K562 (cell line): Measurements from ENCODE around the gene MMP7. TPM values are rescaled to one million over a fixed set of nuclear protein-coding genes. Genes with fewer than 3 reads are reported as not detected.

Experiments used
- BRD9 ChIP-seq: fragments of 450-650 bp; IDR thresholded peaks from 2 replicates; pipeline ENCODE4 v1.6.1; 2018; ENCODE audit warnings: low read depth; ENCODE audit not compliant: partially characterized antibody
- GABPA ChIP-seq: fragments of 200-800 bp; sonication (Bioruptor generic); conservative IDR thresholded peaks from 2 replicates; pipeline ENCODE4 v1.6.1; 2016; ENCODE audit warnings: low read depth, missing genetic modification characterization, missing compliant biosample characterization
- NCOA6 ChIP-seq: fragments of 450-650 bp; IDR thresholded peaks from 2 replicates; pipeline ENCODE4 v1.6.1; 2017; ENCODE audit warnings: mild to moderate bottlenecking
- PML ChIP-seq: IDR thresholded peaks from 2 replicates; pipeline ENCODE4 v1.6.1; 2012; ENCODE audit warnings: low read length, inconsistent platforms
- RB1 ChIP-seq: fragments of 450-650 bp; IDR thresholded peaks from 2 replicates; pipeline ENCODE4 v1.6.1; 2017; ENCODE audit warnings: low read depth, mild to moderate bottlenecking
- RBM22 ChIP-seq: fragments of 200-400 bp; formaldehyde crosslinking; IDR thresholded peaks from 2 replicates; pipeline ENCODE4 v1.6.1; 2018; ENCODE audit warnings: low read length, low read depth; ENCODE audit not compliant: poor library complexity, severe bottlenecking
- SRF ChIP-seq, 2 experiments: fragments of 250-450, 450-650 bp in 1 of 2; sonication (Bioruptor Pico) in 1 of 2; sonication (generic) in 1 of 2; formaldehyde crosslinking; IDR thresholded peaks; 2 replicates each; pipeline versions ENCODE4 v1.5.0 to v1.5.1; 2020 to 2022; ENCODE audit warnings: mild to moderate bottlenecking in 1 of 2, missing genetic modification reagents in 1 of 2
- STAG1 ChIP-seq: sonication (generic); formaldehyde crosslinking; IDR thresholded peaks from 2 replicates; pipeline ENCODE4 v1.5.0; 2020; ENCODE audit warnings: missing genetic modification reagents, borderline replicate concordance
- TGIF2 ChIP-seq: sonication (generic); formaldehyde crosslinking; IDR thresholded peaks from 2 replicates; pipeline ENCODE4 v1.8.1; 2022; ENCODE audit warnings: mild to moderate bottlenecking, missing genetic modification reagents, moderate library complexity
- ZNF121 ChIP-seq: sonication (generic); formaldehyde crosslinking; conservative IDR thresholded peaks from 2 replicates; pipeline ENCODE4 v1.8.0; 2022; ENCODE audit warnings: missing genetic modification reagents
- ZNF445 ChIP-seq: fragments of 250-450 bp; sonication (Bioruptor Pico); IDR thresholded peaks from 2 replicates; pipeline ENCODE4 v1.4.0; 2020; ENCODE audit warnings: low read depth, mild to moderate bottlenecking, moderate library complexity
- polyA plus RNA-seq, 8 experiments: library from polyadenylated mRNA; depleted of rRNA in 4 of 8; stranded (reverse) in 5 of 8; unstranded in 3 of 8; fragments of >200 nt; fragmentation: Nextera tagmentation in 2 of 8; fragmentation: Illumina TruSeq in 1 of 8; extraction: Ambion mirVana in 2 of 8; extraction: Trizol in 1 of 8; gene quantifications; 2 replicates each; pipeline versions ENCODE4 v1.2.1 to v1.2.3, GENCODE V29; 2011 to 2014; ENCODE audit warnings: inconsistent platforms in 1 of 8, missing spikeins in 1 of 8
- total RNA-seq, 7 experiments: library from RNA; depleted of rRNA in 6 of 7; stranded (reverse); fragments of >200 nt in 6 of 7; fragmentation: Illumina TruSeq in 2 of 7; extraction: Trizol in 2 of 7; gene quantifications; 2 replicates each; pipeline versions ENCODE4 v1.2.1 to v1.2.3, GENCODE V29; 2011 to 2021; ENCODE audit warnings: low replicate concordance in 1 of 7
- TF ChIP-seq, protein P1 (sequence below), 2 experiments: fragments of 450-650 bp; IDR thresholded peaks; 2 replicates each; pipeline ENCODE4 v1.6.1; 2016; ENCODE audit warnings: mild to moderate bottlenecking in 2 of 2, borderline replicate concordance in 1 of 2, low read depth in 1 of 2, moderate library complexity in 1 of 2

MMP7 gene
- total and polyA plus RNA-seq, 9 of the 15 experiments (the other 6 are each of a cell fraction or from before 2014, with no cell fraction given), result 0.13 TPM; not detected in 8

GRCh38 chr11:102553835-102554282 lies 23.3 kb upstream of the MMP7 start (continued):
- TF ChIP-seq, protein P1, sequence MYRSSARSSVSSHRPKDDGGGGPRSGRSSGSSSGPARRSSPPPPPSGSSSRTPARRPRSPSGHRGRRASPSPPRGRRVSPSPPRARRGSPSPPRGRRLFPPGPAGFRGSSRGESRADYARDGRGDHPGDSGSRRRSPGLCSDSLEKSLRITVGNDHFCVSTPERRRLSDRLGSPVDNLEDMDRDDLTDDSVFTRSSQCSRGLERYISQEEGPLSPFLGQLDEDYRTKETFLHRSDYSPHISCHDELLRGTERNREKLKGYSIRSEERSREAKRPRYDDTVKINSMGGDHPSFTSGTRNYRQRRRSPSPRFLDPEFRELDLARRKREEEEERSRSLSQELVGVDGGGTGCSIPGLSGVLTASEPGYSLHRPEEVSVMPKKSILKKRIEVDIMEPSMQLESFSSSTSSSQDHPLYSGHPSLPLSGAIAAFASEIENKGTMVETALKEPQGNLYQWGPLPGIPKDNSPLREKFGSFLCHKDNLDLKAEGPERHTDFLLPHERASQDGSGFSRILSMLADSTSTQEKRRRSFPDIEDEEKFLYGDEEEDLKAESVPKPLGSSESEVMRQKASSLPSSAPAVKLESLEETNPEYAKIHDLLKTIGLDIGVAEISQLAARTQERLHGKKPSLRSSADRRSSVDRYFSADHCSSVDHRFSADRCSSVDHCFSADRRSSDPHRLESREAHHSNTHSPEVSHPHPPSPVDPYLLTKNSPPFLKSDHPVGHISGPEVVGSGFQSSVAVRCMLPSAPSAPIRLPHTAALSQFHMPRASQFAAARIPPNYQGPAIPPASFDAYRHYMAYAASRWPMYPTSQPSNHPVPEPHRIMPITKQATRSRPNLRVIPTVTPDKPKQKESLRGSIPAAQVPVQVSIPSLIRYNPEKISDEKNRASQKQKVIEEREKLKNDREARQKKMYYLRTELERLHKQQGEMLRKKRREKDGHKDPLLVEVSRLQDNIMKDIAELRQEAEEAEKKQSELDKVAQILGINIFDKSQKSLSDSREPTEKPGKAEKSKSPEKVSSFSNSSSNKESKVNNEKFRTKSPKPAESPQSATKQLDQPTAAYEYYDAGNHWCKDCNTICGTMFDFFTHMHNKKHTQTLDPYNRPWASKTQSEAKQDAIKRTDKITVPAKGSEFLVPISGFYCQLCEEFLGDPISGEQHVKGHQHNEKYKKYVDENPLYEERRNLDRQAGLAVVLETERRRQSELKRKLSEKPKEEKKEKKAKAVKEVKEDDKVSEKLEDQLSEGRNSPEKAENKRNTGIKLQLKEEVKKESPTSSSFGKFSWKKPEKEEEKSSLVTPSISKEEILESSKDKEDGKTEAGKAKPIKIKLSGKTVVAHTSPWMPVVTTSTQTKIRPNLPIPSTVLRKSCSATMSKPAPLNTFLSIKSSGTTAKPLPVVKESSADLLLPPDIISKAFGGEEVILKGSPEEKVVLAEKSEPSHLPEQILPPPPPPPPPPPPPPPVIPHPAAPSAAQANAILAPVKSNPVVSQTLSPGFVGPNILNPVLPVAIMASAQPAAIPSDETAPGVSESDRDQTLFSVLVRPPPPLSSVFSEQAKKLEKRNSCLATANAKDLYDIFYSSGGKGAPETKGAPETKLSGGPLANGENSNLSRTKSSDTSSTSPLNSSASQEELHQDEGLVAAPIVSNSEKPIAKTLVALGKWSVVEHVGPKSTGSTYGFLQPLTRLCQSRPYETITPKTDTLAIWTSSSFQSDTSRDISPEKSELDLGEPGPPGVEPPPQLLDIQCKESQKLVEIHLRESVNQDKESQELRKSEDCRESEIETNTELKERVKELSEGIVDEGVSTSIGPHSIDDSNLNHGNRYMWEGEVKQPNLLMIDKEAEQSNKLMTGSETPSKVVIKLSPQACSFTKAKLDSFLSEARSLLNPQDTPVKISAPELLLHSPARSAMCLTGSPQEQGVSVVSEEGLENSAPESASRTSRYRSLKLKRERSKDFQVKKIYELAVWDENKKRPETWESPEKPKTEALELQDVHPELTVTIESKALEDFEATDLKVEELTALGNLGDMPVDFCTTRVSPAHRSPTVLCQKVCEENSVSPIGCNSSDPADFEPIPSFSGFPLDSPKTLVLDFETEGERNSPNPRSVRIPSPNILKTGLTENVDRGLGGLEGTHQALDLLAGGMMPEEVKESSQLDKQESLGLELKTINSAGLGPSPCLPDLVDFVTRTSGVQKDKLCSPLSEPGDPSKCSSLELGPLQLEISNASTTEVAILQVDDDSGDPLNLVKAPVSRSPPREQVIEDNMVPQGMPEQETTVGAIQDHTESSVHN (IDR thresholded peaks at IDR 0.05; ENCODE audit: borderline replicate concordance in 1 of 2, low read depth in 1 of 2), result no peak
- TF ChIP-seq BRD9 (no peak), STAG1 (no peak), TGIF2 (no peak), SRF (CRISPR knock-in tag; IDR thresholded peaks at IDR 0.05) (no peak), PML (no peak), NCOA6 (no peak), RB1 (no peak), GABPA (no peak), ZNF121 (CRISPR knock-in tag) (no peak), ZNF445 (CRISPR knock-in tag) (no peak), RBM22 (no peak)
